Endothelial cell of hepatic sinusoid (primary cell): Measurements from ENCODE around the gene ZAP70.

Experiments
- in situ Hi-C: cut with HindIII; loops from 2 replicates; pipeline ENCODE4 v1.10.0; 2017; ENCODE audit warnings: low sequenced_read_pairs

The ZAP70 gene

GRCh38 chr2:97715951-97716694 lies 2.7 kb downstream of the ZAP70 start:
- in situ Hi-C loops, result no loop called here

DNA sequence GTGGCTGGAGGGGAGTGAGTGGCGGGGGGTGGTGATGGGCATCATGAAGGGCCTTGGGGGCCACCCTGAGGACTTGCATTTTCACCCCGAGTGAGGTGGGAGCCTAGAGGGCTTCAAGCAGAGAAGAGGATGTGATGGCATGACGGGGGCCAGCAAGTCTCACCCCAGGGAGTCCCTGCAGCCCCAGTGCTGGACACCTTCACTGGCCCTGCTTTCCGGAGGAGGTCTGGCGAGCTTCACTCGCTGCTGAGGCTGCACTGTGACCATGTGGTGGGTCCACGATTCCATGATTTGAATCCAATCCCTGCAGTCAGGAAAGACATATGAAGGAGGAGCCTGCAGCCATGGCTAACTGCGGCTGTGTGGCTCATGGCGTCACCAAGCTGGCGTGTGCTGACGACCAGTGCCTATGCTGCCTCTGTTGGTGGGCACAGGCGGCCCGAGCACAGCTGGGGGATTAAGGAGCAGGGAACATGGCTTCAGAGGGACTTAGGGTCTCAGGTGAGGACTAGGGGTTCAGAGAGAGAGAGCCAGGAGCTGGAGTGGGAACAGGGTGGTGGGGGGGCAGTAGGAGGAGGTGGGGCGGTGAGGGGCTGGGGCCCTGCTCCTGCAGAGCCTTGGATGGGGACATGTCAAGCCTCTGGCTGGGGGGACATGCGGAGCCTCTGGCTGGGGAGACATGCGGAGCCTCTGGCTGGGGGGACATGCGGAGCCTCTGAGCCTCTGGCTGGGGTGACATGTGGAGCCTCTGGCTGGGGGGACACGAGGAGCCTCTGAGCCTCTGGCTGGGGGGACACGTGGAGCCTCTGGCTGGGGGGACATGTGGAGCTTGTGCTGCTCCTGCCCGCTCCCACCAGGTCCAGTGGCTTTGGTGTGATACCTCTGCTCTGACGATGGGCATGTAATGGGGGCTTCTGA lies 3.6 kb downstream of the ZAP70 start:
- in situ Hi-C loops, result no loop called here

DNA sequence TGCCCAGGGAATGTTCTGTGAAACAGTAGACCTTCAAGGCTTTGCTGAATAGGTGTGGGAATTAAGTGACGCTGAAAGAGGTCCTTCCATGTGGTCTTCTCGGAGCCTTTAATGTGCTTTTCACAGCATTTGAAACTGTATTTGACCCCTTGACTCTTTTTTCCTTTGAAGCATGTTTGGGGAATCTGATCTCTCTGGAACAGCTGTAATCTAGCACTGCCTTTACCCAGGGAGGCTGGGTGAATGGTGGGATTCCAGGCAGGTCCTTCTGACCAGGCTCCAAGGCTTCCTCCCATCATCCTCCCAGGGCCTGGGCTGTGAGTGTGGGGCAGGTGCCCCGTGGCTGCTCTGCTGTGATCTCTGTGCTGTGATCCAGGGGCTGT lies 4.2 kb downstream of the ZAP70 start:
- in situ Hi-C loops, result no loop called here

GRCh38 chr2:97718051-97718882 lies 4.9 kb downstream of the ZAP70 start:
- in situ Hi-C loops, result no loop called here

DNA sequence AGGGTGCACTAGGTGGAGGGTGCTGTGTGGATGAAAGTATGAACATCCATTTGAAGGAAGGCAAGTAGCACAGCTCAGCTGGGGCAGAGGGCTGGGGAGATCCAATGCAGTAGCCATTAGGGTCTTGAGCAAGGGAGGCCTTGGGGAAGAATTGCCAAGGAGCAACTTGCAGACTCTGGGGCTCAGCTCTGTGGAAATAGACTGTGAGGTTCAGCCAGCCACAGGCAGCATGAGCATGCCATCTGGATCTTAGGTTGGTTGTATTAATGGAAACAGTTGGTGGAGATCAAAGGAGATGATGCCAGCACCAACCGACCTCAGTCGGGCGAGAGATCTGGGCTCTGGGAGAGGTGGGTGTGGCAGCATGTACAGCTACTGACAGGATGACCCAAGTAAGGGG lies 5.6 kb downstream of the ZAP70 start:
- in situ Hi-C loops, result no loop called here

- in situ Hi-C loops, result no loop called here
These were observed 6.2 kb downstream of the ZAP70 start for GRCh38 chr2:97719362-97720155.

DNA sequence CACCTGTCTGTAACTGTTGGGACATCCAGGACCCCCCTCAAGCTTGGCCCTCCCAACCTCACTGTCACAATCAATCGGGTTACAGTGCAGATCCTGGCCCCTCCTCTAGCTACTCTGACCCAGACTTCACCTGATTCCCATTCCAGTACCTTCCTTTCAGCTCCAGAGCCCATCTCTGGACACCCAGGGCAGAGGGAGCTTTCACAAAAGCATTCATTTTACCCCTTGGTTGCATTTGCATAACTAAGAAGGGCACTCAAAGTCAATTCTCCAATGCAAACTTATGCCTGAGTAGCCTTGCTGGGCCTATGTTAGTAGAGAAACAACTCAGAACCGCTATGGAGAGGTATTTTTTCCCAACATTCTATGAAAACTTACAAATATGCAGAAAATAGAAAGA lies 7.4 kb downstream of the ZAP70 start:
- in situ Hi-C loops, result no loop called here

GRCh38 chr2:97722227-97722626 lies 8.9 kb downstream of the ZAP70 start:
- in situ Hi-C loops, result no loop called here

DNA sequence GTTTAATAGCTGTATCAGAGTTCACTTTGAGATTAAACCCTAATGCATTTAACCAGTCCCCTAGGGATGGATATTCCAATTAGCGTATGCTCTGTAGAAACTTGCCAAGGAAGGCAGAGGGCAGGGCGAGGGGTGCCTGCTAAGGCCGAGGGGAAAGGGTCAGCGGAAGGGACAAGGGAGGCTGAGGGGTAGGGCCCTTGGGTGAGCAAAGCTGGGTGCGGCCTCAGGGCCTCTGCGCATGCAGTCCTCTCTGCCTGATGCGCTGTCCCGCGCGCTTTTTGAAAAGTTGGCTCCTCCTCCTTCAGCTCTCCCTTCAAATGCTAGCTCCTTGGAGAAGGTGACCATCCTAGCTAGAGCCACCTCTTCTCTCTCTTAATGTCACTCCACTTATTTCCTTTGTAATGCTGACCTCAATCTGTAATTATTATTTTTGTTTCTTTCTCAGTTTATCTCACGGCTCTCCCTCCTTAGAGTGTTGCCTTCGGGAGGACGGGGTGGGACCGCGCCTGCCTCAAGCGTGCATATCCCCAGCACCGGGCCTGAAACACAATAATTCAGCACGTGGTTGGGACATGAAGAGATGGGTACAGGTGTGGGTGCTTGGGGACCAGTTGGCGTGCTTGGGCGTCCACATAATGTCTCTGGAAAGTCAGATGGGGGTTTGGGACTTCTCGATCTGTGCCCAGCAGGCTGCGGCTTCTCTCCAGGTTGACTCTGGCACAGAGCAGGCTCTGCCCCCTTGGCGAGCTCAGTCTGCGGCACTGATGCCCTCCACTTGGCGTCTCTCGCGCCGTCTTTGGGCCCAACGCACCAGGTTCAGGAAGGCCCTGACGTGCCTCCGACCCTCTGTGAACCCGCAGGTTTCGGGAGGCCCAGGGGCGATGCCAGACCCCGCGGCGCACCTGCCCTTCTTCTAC lies 10.0 kb downstream of the ZAP70 start:
- in situ Hi-C loops, result no loop called here

DNA sequence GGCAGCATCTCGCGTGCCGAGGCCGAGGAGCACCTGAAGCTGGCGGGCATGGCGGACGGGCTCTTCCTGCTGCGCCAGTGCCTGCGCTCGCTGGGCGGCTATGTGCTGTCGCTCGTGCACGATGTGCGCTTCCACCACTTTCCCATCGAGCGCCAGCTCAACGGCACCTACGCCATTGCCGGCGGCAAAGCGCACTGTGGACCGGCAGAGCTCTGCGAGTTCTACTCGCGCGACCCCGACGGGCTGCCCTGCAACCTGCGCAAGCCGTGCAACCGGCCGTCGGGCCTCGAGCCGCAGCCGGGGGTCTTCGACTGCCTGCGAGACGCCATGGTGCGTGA lies 10.7 kb downstream of the ZAP70 start:
- in situ Hi-C loops, result no loop called here

- in situ Hi-C loops, result no loop called here
These were observed 11.1 kb downstream of the ZAP70 start for GRCh38 chr2:97724501-97724900.

DNA sequence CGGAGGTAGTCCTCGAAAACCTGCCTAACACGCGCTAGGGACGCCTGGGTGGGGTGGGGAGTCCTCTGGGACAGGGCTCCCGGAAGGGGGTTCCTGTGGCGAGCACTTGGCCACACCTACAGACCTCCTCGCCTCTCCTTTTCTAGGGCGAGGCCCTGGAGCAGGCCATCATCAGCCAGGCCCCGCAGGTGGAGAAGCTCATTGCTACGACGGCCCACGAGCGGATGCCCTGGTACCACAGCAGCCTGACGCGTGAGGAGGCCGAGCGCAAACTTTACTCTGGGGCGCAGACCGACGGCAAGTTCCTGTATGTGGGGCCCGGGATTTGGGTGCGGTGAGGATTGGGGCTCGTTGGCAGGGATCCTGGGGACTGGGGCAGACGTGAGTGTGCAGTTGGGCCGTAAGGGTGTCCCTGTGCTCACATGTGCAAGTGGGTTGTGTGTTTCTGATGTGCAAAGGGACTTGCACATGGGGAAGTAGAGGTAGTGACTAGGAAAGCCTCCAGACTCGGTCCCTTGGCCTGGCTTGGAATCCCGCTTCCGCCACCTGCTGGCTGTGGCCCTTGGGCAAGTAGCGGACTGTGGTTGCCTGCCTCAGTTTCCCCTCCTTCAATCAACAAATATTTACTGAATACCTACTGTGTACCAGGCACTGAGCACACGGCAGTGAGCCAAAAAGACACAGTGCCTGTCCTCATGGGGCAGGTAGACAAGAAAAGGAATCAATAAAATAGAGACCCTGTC lies 11.7 kb downstream of the ZAP70 start:
- in situ Hi-C loops, result no loop called here

DNA sequence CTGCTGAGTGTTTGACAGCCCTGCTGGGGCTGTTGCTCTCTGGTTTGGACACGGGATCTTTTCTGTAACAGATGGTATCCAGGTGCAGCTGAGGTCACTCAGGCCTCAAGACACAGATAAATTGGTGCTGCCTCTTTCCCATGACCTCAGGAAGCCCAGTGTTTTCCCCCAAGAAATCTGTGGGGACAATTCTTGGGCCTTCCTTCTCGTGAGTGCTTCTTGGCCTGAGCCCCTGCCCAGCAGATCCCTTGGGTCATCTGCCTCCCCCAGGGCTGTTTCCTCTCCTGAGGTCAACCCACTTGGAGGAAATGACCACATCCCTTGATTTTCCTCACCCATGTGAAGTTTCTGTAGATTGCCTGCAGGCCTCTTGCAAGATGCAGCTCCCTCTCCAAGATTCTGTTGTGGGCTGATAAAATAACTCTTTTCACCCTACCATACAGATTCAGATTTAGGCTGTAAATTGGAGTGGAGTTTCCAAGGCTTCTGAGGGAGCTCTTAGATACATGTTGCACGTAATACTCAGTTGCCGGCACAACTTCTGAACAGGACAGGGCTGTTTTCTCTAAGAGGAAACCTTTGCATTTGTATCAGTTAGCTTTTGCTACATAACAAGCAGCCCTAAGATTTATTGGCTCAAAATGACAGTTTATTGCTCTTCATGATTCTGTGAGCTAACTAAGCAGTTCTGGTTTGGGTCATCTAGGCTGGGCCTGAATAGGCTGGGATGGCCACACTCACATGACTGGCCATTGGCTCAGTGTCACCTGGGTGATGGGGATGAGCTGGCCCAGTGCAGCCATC lies 13.1 kb downstream of the ZAP70 start:
- in situ Hi-C loops, result no loop called here

- in situ Hi-C loops, result no loop called here
These were observed 13.9 kb downstream of the ZAP70 start for GRCh38 chr2:97727296-97727695.

DNA sequence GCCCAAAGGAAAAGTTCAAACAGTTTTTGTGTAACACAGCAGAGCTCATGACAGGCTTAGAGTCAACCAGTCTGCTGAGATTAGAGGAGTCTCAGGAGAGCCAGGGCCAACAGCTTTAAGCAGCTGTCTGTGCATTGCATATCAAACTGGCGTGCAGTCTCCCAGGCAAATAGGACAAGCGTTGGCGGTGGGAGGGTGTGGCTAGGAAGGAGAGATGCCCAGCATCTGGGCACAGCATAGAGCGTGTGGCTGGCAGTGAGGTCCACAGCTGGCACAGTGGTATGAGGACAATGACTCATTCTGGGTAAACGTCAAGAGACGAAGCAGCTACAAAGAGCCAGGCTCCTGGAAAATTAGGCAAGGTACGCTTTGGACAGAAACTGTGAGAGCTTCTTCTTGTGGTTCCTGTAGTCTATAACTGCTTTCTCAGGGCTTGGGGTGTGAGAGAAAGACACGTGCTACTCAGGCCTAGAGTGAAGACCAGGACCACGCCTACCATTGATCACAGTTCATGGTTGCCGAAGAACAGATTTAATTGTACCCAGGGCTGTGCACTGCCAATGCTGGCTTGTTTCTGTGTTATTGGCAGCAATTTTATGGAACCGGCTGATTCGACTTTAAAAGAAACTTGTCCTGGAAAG lies 14.8 kb downstream of the ZAP70 start:
- in situ Hi-C loops, result no loop called here

- in situ Hi-C loops, result no loop called here
These were observed 16.9 kb downstream of the ZAP70 start for GRCh38 chr2:97730245-97730644.

DNA sequence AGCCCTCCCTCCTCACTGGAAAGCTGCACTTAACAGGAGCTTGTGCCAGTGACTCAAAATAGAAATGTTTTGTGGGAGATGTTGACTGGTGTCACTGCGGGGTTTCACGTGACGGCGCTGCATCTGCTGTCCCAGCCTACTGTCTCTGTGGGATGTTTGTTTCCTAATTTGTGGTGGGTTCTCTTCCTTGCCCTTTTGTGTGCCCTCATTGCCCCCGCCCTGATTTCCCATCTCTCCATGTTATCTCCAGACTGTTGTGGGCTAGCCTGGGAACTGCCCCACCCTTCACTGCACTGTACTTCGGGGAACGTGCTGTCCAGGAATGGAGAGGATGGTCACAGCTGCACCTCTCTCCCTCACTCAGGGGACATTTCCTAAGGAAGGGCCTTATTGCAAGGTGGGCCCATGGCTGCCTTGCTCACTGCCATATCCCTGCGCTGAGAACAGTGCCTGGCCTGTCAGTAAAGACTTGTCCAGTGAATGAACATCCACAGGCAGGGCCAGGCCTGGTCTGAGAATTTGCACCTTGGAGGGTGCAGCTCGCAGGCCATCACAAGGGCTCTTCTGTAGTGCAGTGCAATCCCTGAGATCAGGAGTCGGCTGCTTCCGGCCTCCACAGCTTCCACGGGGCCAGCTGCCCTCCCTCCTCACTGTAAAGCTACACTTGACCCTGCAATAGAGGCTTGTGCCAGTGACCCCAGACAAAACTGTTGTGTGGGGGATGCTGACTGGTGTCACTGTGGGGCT lies 18.1 kb downstream of the ZAP70 start:
- in situ Hi-C loops, result no loop called here
